Cardiac septum (tissue), 1 donor: ENCODE data around the gene LEUTX. TPM values are rescaled to one million over a fixed set of nuclear protein-coding genes. Genes with fewer than 3 reads are reported as not detected.
A peak's percentile ranks its signal among the peaks of the same experiment; 100 is the strongest.

Experiments
- DNase-seq: peaks from one replicate; pipeline ENCODE4 v3.0.0-alpha.2; 2020; ENCODE audit warnings: low spot score
- intact Hi-C: fragments of 100-400 bp; cut with DNase I; formaldehyde crosslinking; loops from one replicate; pipeline ENCODE4 v1.14.0; 2022
- total RNA-seq: library from RNA; stranded (reverse); fragmentation: NEBNext Ultra II Directional; extraction: Animal tissue kit (Norgen Biotek cat#: 25700); gene quantifications from one replicate; pipeline ENCODE4 v1.2.1, GENCODE V29; 2021
- donor health status: DM: no; HTN: no; CAD: no.

LEUTX gene
- total RNA-seq, 1 donor from 2014 or later = not detected

- DNase-seq = peak; percentile 43
- intact Hi-C loops = no loop called here
Observed at GRCh38 chr19:39817888-39818561, 39.4 kb downstream of the LEUTX start.

GRCh38 chr19:39818626-39819097, 40.0 kb downstream of the LEUTX start:
- intact Hi-C loops = no loop called here
- peak; percentile 43 for DNase-seq

GRCh38 chr19:39819786-39820185, 41.1 kb downstream of the LEUTX start:
- no peak for DNase-seq
- intact Hi-C loops = no loop called here

GRCh38 chr19:39820696-39821095, 42.0 kb downstream of the LEUTX start:
- DNase-seq = no peak
- intact Hi-C loops = no loop called here

- intact Hi-C loops = no loop called here
- DNase-seq = peak; percentile 51
Observed at GRCh38 chr19:39823686-39824085, 45.0 kb downstream of the LEUTX start.

GRCh38 chr19:39824143-39825092, 45.8 kb downstream of the LEUTX start:
- intact Hi-C loops = no loop called here
- peak; percentile 94 for DNase-seq

GRCh38 chr19:39825093-39825463, 46.4 kb downstream of the LEUTX start:
- intact Hi-C loops = no loop called here
- DNase-seq = peak; percentile 54

GRCh38 chr19:39825531-39826076, 47.0 kb downstream of the LEUTX start:
- peak; percentile 71 for DNase-seq

GRCh38 chr19:39826311-39826945, 47.8 kb downstream of the LEUTX start:
- intact Hi-C loops = no loop called here
- peak; percentile 63 for DNase-seq

More at GRCh38 chr19:39825531-39826076, 47.0 kb downstream of the LEUTX start:
- intact Hi-C loops = no loop called here

GRCh38 chr19:39827216-39827615, 48.6 kb downstream of the LEUTX start:
- peak; percentile 71 for DNase-seq
- intact Hi-C loops = no loop called here

GRCh38 chr19:39828015-39828653, 49.5 kb downstream of the LEUTX start:
- intact Hi-C loops = no loop called here
- DNase-seq = peak; percentile 69

- DNase-seq = no peak
- intact Hi-C loops = no loop called here
Observed at GRCh38 chr19:39828654-39829032, 50.0 kb downstream of the LEUTX start.

- peak; percentile 27 for DNase-seq
- intact Hi-C loops = loop anchor here (10.0 kb wide), 1 partner anchor 285 kb away; the partner anchor contains the start of gene EID2
Observed at GRCh38 chr19:39829702-39830275, 51.1 kb downstream of the LEUTX start.

- intact Hi-C loops = loop anchor here (10.0 kb wide), 1 partner anchor 286 kb away; the partner anchor contains the start of gene EID2
- DNase-seq = peak; percentile 62
Observed at GRCh38 chr19:39830406-39830805, 51.8 kb downstream of the LEUTX start.

GRCh38 chr19:39830847-39831246, 52.2 kb downstream of the LEUTX start:
- DNase-seq = no peak
- intact Hi-C loops = loop anchor here (10.0 kb wide), 1 partner anchor 286 kb away; the partner anchor contains the start of gene EID2

- peak; percentile 31 for DNase-seq
- intact Hi-C loops = loop anchor here (10.0 kb wide), 1 partner anchor 287 kb away; the partner anchor contains the start of gene EID2
Observed at GRCh38 chr19:39831679-39832078, 53.0 kb downstream of the LEUTX start.

GRCh38 chr19:39832341-39833083, 53.9 kb downstream of the LEUTX start:
- DNase-seq = peak; percentile 14
- intact Hi-C loops = loop anchor here (10.0 kb wide), 1 partner anchor 288 kb away; the partner anchor contains the start of gene EID2

GRCh38 chr19:39833160-39833463, 54.5 kb downstream of the LEUTX start:
- no peak for DNase-seq
- intact Hi-C loops = loop anchor here (10.0 kb wide), 1 partner anchor 288 kb away; the partner anchor contains the start of gene EID2
